GM15510 (cell line): ENCODE measurements around the gene CD151.

Experiments used
- POLR2A ChIP-seq: IDR thresholded peaks from 3 replicates; pipeline ENCODE4 v1.6.1; 2011; ENCODE audit warnings: borderline replicate concordance; ENCODE audit not compliant: insufficient read length; ENCODE audit errors: extremely low read depth

CD151 gene

GRCh38 chr11:802693-803466 lies 29.9 kb upstream of the CD151 start:
- no peak for TF ChIP-seq POLR2A

- no peak for TF ChIP-seq POLR2A
Measured at GRCh38 chr11:803467-803742, 29.3 kb upstream of the CD151 start.

- TF ChIP-seq POLR2A, result no peak
Measured at GRCh38 chr11:803770-804598, 28.8 kb upstream of the CD151 start.

GRCh38 chr11:804599-804964 lies 28.2 kb upstream of the CD151 start:
- TF ChIP-seq POLR2A, result no peak

GRCh38 chr11:808427-809286 lies 24.1 kb upstream of the CD151 start:
- no peak for TF ChIP-seq POLR2A

GRCh38 chr11:809287-810039 lies 23.3 kb upstream of the CD151 start, which contains the start of gene RPLP2:
RPLP2 (plus strand) TSS chr11:809967; CDS start chr11:810235, 268 bp downstream.
- TF ChIP-seq POLR2A, result peak; percentile 91

- no peak for TF ChIP-seq POLR2A
Measured at GRCh38 chr11:810040-810567, 22.6 kb upstream of the CD151 start.

GRCh38 chr11:811446-812245 lies 21.1 kb upstream of the CD151 start:
- TF ChIP-seq POLR2A, result no peak

GRCh38 chr11:812390-812789 lies 20.4 kb upstream of the CD151 start:
- no peak for TF ChIP-seq POLR2A

- TF ChIP-seq POLR2A, result no peak
Measured at GRCh38 chr11:813072-813455, 19.7 kb upstream of the CD151 start.

GRCh38 chr11:813456-814096 lies 19.2 kb upstream of the CD151 start:
- no peak for TF ChIP-seq POLR2A

GRCh38 chr11:815675-816432 lies 16.9 kb upstream of the CD151 start:
- no peak for TF ChIP-seq POLR2A
